IPS DF 19.7 (cell line): ENCODE results near the gene NPAS3.

ENCODE experiments used
- DNase-seq: peaks from one replicate; pipeline ENCODE4 v3.0.0-alpha.2; 2013; ENCODE audit warnings: low read depth, low spot score

Gene NPAS3

DNA sequence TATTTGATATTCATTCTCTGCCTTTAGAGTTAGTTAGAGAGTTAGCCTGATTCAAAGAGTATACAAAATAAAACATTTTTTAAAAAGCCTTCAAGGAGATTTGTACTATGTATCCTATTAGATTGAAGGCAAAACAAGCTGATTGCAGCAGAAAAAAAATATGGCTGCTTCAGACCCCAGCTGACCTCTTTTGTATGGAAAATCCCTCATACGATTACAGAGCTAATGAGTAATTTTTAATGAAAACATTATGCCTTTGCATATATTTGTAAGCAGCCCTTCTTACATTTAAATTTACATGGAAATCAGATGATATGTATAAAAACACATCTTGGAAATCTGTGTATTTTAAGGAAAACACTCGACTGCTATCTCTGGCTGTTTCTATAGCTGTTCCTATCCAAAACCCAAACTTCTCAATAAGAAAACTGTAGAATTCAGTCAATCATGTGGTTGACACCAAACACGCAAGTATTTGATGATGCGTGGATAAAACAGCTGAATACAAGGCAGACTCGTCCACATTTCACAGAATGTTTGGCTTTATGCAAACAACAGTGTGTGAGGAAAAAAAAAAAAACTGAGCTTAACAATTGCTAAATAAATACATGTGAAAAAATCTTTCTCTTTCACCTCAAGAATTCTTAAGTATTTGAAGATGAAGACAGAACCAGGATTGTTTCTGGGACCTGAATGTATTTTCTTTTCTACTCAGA, 736.9 kb downstream of the NPAS3 start:
- no peak for DNase-seq

DNA sequence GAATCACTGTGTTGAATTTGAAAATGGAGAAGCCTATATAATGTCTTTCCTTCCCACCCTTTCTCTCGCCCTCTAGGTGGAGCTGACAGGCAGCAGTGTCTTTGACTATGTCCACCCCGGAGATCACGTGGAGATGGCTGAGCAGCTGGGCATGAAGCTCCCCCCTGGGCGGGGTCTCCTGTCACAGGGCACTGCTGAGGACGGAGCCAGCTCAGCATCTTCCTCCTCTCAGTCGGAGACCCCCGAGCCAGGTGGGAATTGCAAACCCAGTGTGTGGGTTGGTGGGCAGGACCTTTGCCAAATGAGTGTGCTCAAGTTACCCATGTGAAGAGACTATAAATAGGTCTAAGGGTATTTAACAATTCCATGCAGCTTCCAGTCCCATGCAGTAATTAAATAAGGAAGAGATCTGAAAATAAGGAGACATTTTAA, 737.5 kb downstream of the NPAS3 start:
- DNase-seq: peak; percentile 48

DNA sequence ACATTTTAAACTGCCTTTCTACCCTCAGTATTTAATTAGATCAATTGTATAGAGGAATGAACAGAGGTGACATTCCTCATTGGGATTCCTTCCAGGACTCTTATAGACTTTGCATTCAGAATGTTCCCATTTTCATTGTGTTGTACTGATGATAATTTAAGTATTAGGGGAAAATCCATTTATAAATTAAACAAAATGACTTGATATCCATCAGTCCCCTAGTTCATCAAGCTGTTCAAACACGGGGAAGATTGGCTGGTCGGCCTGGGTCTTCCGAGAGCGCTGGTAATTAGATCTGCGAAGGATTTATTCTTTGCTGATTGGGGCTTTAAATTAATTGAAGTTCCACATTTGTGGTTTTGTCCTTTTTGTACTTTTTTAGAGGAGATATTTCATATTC, 738.2 kb downstream of the NPAS3 start:
- no peak for DNase-seq

DNA sequence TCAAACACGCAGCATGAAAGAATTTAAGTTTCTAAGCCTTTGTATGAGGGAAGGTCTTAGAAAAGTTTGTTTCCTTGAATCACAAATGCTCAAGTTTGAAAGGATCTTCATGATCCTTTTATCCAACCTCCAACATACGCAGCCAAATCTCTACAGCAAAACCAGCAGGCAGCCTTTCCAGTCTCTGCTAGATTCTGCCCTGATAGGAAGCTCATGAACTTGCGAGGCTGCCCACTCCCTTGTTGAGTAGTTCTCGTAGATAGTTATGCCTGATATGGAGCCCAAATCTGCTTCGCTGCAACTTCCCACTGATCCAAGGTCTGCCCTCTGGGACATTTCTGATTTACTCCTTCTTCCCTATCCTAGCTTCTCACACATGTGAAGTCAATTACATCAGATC, 739.3 kb downstream of the NPAS3 start:
- DNase-seq: no peak

DNA sequence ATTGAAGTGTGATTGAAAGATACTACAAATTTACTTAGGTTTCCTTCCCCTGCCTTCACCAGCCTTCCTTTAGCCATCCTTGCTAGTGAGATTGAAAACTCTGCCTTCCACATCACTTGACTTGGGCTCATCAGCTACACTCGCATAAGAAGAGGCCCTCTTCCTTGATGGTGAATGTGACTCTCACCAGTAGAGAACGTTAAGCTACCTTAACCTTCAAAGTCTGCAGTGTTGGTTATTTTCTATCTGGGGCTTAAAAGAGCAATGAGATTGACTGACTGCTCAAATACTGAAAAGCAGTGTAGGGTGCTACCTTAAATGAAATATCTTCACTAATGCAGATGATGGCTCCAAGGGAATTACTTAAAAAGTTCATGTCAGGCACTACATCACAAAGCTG, 740.3 kb downstream of the NPAS3 start:
- DNase-seq: no peak

DNA sequence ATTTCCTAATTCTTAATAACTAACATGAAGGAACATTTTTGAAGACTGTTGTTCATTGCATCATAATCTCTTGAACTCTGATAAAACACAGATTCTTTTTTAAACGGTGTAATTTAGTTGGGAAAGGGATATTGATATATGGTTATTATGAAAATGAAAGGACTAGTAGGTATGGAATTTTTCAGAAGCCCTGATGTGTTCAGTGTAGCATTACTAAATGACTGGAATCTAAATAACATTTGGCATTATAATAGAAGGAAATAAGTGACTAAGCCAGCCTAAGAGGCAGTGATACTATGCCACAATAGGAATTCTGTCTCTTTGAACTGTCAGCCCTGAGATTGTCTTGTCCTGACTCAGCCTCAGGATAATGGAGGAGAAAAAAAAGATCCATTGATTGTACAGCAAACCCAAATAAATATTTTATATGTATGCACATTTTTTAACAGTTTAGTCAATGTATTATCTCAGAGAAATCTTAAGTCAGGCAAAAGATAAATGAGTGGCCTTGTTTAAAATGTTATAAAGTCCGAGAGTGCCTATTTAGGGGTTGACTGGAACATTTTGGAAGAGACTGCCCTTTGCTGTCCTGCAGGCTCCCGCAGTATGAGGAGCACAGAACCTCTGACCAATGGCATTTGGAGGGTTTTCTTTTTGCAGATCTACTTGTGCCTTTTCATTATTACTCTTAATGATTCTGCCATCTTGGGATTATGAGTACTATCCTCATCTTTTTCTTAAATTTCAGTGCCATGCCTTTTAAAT, 741.0 kb downstream of the NPAS3 start:
- no peak for DNase-seq

DNA sequence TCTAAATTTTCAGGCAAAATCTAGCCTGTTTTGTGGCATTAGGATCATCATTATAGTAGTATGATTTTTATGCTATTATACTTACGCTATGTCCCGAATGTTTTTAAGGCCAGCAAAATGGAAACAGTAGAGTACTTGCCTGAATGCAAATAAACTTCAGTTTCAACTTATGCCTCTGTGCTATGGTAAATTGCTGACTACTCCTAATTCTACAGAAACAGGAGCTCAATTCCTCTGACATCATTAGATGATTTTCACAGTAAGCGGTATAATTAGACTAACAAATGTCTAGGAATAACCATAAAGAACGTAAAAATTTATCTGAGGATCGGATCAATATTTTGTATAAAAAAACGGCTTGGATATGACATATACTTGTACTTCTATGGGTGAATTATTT, 742.2 kb downstream of the NPAS3 start:
- DNase-seq: no peak

DNA sequence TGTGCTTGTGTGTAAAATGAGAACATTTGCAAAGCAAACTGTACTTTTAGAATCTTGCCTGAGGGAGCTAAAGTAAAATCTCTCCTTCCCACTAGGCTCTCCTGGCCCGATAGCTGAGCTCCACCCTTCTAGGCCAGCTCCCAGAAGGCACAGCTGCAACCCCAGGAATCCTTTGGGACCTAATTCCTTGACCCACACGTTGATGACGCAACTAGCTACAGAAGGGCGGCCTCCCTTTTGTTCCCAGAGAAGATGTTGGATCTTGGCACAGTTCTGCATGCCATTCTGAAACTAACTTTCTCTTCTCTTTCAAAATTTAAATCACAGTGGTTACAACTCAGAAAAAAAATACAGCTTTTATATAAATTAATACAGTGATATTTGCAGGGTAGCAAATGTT, 744.1 kb downstream of the NPAS3 start:
- DNase-seq: no peak

DNA sequence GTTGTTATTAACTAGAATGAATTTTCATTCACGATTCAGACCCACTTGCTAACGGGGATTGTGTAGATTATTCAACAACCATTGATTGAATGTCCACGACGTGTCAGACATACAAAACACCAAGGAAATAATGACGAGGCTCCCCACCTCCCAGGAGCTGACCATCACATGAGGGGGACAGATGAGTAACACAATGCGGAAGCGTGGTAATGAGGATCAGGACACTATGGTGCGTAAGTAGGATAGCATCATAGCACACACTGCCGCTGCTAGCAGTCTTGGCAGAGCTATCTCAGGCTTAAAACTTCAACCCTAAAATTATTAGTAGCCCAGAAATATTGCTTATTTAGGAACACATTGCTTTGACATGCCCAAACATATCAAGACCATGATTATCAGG, 746.3 kb downstream of the NPAS3 start:
- DNase-seq: no peak

DNA sequence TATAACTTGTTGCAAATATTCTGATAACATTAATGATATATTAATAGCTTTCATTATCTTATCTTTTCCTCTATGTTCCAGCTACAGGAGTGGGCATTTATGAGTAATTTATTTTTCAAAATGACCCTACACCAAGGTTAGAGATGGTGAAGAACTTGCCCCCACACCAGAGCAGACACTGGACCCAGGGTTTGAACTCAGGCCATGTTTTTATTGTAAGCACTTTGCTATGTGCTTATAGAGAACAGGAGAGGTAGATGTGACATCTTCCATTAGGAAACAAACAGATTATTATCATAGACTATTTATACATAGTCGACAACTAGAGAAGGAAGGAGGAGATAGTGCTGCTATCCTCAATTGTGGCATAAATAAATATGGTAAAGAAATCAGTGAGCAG, 747.0 kb downstream of the NPAS3 start:
- no peak for DNase-seq

DNA sequence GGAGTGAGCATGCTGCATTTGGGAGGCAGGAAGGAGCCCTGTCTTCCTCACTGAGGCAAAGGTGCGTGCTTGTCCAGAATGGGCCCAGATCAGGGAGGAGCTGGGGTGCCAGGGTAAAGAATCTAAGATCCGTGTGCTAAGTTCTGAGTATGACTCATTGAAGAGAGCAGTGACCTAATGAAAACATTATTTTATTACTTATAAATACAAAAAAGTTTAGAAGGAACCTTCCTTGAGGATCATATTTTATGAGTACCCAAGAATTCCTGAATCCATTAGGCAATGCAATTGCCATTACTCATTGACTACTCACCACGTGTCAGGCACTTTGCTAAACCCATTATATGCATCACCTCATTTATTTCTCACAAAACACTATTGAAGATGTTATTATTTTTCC, 747.5 kb downstream of the NPAS3 start:
- no peak for DNase-seq

DNA sequence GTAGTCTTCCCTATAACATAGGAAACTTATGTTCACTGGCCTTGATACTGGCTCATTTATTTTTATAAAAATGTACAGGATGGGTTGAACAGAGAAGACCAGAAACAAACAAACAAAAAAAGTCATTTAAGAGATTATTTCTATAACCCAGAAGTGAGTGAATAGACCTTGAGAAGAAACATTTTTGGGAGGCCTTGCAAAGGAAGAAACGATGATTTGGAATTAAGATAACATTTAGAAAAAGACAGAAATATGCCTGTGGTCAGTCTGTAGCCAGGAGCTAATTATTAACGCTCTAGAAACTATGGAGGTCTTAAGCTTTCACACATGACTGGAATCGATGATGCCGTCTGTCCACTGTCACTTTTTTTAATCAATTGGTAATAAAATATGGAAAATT, 748.2 kb downstream of the NPAS3 start:
- DNase-seq: no peak

DNA sequence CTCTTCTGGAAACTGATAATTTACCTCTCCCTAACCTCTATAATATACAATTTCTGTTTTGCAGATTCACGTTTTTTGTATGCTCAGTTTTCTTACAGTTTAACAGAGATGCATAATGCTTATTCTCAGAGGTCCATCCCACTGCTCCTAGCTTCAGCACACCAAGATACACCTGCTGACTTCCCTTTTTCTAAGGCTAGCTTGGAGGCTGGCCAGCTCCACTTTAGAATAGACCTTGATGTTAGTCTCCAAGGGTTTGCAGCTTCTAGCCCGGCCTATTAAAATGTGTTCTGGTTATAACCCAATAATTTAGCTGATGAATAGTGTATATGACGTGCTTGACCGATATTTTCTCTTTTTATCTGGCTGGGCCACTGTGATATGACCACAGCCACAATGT, 751.0 kb downstream of the NPAS3 start:
- no peak for DNase-seq

DNA sequence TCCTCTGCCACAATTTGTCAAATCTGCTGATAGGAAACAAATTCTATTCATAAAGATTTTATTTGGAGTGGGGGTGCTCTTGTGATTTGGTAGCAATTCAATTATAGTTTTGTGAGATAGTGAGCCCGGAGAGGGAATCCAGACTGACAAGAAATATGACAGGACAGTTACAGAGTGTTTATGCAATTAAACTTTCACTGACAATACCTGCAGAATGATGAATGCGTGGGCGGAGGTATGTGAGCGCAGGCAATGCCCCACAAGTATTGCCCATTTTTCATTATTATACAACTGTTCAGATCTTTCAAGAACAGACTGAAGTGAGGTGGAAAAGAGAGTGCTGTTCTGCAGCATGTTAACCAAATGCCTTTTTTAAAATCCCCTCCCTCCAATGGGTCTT, 753.2 kb downstream of the NPAS3 start:
- DNase-seq: no peak

DNA sequence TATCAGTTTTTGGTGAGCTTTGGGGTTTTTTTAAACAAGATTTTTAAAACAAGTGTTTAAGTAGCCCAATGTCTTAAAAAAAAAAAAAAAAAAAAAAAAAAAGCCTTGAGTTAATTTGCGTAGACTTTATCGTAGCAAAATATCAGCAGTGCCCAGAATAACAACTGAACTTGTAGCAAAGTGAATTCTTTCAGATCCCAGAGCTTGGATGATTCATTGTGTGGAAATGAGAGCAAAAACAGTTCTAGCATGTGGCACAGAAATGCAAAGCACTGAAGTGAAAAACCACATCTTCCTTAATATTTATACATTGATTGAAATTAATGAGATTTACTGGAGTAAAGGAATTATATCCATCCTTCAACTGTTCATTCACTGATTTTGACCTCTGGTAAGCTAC, 754.1 kb downstream of the NPAS3 start:
- DNase-seq: no peak

DNA sequence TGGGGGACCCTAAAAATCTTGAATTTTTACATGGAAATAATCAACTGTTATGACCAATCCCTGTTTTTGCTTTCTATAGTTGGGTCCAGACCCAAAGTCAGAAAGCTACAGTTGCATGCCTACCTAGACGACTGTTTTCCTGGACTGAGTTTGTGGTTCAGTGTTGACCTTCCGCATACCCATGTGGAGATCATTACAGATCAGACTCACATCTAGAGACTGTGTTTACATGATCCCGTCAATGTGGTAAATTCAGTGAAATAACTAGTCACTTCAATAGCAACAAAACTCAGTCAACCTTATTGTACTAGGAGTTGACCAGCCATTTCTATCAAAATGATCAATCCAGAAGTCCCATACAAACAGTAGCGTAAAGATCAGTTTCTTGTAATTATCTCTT, 754.6 kb downstream of the NPAS3 start:
- no peak for DNase-seq

DNA sequence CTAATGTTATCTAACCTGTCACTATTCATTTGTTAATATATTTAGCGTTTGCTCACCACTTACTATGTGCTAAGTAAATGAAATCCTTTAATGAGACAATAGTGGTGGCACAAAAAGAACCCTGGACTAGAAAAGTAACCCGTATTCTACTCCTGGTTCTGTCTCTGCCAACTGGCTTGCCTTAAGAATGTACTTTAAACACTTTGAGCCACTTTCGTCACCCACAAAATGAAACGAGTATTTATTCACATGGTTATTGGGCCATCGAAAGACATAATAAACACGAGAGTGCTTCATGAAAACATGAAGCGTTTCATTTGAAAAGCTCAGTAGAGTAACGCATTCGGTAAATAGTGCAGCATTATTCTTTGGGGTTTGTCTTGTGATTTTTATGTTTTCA, 757.5 kb downstream of the NPAS3 start:
- no peak for DNase-seq

DNA sequence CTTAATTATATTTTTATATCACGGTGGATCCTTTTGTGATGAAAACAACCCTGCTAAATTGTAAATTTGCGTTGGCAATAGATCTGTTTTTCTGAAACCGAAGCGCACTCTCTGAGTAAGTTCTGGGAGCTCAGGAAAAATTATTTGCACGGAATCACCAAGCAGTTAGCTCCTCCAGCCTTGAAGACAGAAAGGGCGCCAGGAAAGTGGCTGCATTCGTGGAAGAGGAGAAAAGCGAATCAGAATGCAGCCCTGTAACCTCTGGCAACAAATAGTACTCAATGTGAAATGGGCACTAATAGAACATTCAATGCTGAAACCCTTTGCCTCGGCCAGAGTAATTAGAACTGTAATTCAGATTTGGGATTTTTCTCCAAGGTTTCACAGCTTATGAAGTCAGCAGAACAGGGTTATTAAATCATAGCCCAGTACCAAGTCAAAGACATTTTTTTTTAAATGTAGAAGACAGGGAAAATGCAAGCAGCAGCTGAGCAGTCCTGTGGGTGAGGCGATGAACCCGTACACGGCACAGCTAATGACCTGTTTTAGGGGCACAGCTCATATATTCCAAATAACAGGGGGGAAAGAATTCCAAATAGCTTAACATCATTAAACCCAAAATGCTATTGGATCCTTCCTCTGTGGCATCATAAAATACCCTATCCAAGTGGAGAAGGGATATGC, 760.8 kb downstream of the NPAS3 start:
- no peak for DNase-seq

DNA sequence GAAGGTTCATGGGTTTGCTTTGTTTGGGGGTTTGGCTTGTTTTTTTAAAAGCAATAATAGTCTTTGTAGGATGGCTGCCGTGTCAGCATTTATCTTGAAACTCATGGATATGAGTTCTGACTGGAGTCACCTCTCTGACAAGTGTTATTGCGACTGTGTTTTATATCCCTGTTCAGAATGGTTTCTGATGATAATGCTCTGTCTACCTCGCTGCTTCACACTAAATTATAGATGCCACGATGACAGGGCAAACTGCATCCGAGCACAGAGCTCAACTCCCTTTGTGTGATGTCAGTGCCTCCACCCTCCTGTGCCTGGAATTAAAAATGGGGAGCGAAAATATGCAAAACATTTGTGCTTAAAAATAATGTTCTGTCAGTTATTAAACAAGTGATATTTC, 761.4 kb downstream of the NPAS3 start:
- DNase-seq: no peak

DNA sequence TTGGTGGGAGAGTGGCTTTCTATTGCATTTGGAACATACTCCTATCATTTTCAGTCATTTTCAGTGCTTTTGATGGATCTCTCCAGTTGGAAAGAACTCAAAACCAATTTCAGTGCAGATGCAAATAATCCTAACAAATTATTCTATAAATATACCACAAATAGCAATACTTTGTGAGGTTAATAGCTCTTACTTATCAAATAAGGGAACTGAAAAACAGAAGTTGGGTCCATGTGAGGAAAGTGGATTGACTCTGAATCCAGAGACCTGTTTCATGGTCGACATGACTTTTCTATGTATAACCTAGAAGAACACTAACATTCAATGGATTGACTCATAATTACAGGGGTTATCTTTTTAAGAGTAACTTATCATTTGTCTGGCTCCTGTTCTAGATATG, 763.6 kb downstream of the NPAS3 start:
- DNase-seq: no peak

DNA sequence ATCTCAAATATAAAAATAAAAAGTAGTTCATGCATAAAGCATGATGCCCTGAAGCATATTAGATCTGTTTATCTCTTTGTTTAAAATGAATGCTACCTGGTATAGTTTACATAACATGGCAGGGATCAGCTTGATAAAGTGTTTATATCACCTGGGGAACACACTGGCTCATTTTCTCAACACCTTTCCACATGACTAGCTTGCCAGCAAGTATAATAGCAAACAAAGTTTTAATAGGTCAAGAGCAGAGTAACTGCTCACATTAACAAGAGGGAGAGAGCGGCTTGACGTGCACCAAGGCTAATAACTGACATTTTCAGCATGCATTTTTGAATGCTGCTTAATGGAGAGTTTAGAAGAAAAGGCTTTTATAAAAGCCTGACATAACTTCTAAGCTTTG, 765.8 kb downstream of the NPAS3 start:
- DNase-seq: no peak

DNA sequence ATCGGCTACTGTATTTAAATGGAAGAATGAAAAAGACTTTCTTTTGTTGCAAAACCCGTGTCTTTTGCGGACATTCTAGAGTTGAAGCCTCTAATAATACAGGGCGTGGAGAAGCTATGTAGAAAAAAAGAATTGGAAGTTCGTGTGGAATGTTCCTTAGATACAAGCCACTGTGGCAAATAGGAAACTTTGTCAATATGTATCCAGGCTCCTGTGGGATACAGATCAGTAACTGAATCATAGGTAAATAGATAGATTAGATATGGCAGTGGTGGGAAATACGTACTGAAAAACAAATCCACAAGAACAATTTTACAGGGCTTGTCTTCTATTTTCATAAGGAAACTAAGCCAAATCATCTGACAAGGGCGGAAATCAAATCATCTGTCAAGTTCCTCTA, 766.8 kb downstream of the NPAS3 start:
- DNase-seq: no peak

DNA sequence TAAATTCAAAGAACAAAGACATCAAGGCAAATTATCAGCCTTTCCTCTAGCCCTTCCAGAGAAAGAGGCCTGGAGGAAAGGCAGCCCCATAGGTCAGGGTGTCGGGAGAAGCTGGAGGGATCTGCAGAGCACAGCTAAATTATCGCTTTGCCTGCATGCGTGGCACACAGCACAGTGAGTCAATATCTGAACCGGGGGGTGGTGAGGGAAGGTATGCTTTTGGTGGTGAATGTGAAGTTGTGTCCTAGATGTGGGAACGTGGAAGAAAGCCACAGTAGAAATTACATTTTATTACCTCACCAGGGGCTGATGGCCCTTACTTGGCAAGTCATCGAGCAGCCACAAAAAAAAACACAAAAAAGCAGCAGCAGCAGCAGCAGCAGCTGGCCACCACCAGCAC, 769.0 kb downstream of the NPAS3 start:
- DNase-seq: no peak
